WI38 (cell line): ENCODE results near the gene ANKRA2.

Source experiments
- H3K4me3 ChIP-seq: 2 replicates; pipeline ENCODE4 v1.5.1; 2011; ENCODE audit warnings: low read depth, mild to moderate bottlenecking, control low read depth, low read length
- TF ChIP-seq, protein P1 (sequence below): IDR thresholded peaks from 2 replicates; pipeline ENCODE4 v1.5.1; 2012; ENCODE audit warnings: low read depth, mild to moderate bottlenecking, control low read depth, low read length

The ANKRA2 gene

DNA sequence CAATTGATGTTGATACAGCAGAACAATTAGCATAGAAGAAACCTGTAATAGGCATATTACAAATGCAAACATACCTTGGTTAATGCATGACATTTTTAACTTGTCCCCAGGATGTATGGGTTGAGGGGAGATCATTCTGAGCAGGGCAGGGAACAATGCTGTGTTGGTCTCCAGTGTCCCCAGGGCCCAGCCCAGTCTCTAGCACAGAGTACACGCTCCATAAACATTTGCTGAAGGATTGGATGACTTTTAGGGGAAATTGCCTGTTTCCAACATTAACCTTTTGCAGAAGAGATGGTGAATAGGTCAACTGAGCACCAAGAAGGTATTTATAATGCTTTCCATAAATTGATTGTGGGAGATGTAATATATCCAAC is 20.0 kb downstream of the ANKRA2 start:
- H3K4me3 ChIP-seq: no peak overlapping the region
- TF ChIP-seq, protein P1, sequence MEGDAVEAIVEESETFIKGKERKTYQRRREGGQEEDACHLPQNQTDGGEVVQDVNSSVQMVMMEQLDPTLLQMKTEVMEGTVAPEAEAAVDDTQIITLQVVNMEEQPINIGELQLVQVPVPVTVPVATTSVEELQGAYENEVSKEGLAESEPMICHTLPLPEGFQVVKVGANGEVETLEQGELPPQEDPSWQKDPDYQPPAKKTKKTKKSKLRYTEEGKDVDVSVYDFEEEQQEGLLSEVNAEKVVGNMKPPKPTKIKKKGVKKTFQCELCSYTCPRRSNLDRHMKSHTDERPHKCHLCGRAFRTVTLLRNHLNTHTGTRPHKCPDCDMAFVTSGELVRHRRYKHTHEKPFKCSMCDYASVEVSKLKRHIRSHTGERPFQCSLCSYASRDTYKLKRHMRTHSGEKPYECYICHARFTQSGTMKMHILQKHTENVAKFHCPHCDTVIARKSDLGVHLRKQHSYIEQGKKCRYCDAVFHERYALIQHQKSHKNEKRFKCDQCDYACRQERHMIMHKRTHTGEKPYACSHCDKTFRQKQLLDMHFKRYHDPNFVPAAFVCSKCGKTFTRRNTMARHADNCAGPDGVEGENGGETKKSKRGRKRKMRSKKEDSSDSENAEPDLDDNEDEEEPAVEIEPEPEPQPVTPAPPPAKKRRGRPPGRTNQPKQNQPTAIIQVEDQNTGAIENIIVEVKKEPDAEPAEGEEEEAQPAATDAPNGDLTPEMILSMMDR: no peak

DNA sequence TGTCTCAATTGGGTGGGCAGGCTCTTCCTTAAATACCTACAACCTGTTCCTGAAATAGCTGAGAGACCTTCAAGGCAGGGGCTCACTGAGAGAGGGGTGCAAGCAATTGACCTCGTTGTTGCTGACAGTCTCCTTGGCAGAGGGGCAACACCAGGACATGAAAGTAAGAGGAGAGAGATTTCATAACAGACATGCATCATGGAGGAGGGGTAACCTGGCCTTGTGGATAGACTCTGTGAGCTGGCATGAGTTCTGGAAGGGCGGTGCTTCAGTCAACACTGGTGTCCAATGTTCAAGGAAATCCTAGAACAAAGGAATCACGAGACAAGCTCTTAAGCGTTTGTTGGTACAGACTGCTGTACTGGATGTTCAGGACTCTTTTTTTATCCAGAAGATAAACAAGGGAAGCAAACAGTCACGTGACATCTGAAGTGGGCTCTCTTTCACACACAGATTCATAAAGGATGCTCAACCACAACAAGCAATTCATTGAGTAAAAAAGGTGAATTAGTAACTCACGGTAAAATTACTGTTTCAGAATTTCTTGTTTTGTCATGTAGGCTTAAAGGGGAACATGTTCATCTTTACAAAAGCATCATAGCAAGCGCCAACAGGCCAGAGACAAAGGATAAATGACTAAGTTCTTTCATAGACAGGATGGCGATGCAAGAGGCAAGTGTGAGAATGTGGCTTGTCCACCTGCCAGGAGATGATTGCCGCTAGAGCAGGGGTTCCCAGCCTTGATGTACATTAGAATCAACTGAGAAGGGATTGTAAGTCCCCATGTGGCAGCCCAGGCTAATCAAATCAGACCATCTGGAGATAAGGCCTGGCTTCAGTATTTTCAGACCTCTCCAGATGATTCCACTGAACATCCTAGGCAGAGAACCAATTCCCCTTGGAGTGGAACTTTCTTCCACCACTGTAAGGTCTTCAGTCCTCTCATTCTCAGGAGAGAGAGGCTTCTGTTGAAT is 20.7 kb downstream of the ANKRA2 start:
- TF ChIP-seq, protein P1: no peak
- no peak overlapping the region for H3K4me3 ChIP-seq

DNA sequence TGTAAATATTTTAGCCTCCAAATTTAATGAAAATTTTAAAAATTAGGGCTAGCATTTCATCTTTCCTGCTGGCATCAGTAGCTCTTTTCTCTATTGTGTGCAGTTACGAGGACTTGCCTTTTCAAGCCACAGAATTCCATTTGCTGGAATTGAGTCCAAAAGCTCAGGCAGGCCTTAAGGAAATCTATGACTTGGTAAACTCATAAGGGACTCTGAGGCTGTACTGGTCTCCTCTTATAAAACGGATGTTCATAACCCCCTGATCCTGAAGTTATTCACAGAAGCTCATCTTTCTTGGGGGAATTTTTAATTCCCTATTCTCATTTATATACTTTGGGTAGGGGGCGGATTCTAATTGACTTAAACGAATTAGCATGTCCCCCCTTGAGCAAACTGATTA is 23.4 kb downstream of the ANKRA2 start:
- TF ChIP-seq, protein P1: no peak
- H3K4me3 ChIP-seq: no peak overlapping the region

DNA sequence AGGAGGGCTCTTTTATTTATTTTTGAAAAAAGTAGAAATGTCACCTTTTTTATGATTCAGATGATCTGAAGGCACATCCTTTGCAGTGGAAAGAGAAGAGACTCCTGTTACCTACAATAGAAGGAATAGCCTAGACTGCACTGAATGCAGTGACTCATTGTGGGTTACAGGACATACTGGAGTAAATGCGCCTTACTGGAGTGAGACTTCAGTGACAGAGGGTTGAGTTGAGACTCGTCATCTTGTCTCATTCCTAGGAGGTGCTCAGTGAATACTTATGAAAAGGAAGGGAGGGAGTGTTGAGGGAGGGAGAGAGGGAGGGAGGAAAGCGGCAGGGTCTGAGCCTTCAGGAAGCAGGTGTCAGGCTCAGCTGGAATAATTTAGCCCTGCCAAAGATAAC is 25.2 kb downstream of the ANKRA2 start:
- TF ChIP-seq, protein P1: no peak
- no peak overlapping the region for H3K4me3 ChIP-seq

DNA sequence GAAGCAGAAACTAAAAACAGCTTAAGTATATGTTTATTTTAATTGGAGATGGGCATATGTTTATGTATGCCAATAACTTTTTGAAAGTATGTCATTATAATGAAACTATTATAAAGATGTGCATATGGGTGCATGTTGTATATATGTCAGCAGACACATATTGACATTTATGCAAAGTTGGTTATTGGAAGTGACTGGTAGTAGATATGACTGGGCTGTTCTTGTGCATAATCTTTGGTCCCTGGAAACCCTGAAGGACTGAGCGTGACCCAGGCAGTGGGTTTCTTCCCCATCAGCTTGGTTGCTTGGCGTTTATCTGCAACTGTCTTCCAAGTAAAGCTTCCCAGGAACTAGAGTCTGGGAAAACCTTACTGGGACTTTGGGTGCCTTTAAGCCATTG is 25.7 kb downstream of the ANKRA2 start:
- H3K4me3 ChIP-seq: no peak overlapping the region
- TF ChIP-seq, protein P1: no peak

DNA sequence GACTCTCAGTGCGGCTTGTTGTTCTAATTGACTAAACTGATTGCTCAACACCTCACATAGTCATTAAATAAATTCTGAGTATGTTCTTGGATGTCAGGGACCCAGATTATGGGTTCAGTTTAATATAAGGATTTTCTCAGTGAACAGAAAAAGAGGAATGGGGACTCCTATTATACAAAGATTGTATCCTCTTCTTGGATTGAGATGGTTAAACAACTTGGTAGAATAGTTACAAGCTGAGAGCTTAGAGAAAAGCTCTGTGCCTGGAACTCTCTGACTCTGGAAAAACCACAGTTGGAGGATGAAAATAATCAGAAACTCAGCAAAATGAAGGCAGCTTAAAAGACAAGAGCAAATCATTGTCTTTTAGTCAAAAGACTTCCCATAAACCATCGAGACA is 30.5 kb downstream of the ANKRA2 start:
- H3K4me3 ChIP-seq: no peak overlapping the region
- TF ChIP-seq, protein P1: no peak

DNA sequence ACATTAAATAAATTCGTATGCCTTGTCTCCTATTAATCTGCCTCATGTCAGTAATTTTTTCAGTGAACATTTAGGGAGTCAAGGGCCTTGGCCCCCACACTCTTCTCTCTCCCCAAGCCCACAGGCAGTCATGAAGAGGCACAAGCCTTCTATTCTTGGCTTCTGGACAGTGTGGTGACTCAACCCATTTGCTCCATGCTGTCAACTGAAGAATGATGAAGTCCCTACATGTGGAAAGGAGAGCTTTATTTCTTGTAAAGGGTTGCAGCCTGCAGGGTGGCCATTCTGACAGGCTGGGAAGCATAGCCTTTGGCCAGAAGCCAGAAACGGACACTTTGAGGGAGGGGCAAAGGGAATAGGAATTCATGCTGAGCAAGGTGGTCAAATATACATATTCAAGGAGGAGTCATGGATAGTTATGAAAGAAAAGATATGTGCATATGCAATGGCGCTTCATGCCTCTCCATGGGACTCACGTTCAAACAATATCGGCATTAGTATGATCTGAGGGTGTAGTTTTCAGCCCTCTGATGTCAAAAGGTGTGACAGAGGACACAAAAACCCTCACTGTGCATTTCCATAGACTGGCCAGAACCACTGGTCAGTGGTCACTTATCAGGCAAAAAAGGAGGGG is 31.3 kb downstream of the ANKRA2 start:
- H3K4me3 ChIP-seq: no peak overlapping the region
- TF ChIP-seq, protein P1: no peak
